HUES48 (cell line): ENCODE results near the gene IGFBP6.

Experiments used
- H3K27ac ChIP-seq: one replicate; pipeline ENCODE4 v1.7.0; 2013; ENCODE audit warnings: low read depth, low read length, inconsistent platforms
- H3K27me3 ChIP-seq: 2 replicates; pipeline ENCODE4 v1.6.1; 2013; ENCODE audit warnings: mild to moderate bottlenecking, low read length; ENCODE audit not compliant: control insufficient read depth, insufficient read depth
- H3K36me3 ChIP-seq: 2 replicates; pipeline ENCODE4 v1.6.1; 2013; ENCODE audit warnings: low read length; ENCODE audit not compliant: control insufficient read depth, insufficient read depth
- H3K4me1 ChIP-seq: 2 replicates; pipeline ENCODE4 v1.6.1; 2013; ENCODE audit warnings: mild to moderate bottlenecking, low read length; ENCODE audit not compliant: control insufficient read depth, insufficient read depth
- H3K4me3 ChIP-seq: 2 replicates; pipeline ENCODE4 v1.5.1; 2013; ENCODE audit warnings: mild to moderate bottlenecking, low read depth, low read length
- H3K9ac ChIP-seq: 2 replicates; pipeline ENCODE4 v1.6.1; 2013; ENCODE audit warnings: mild to moderate bottlenecking, low read depth, low read length, moderate library complexity
- H3K9me3 ChIP-seq: 2 replicates; pipeline ENCODE4 v1.6.1; 2013; ENCODE audit warnings: low read length; ENCODE audit not compliant: control insufficient read depth, insufficient read depth

Gene IGFBP6

DNA sequence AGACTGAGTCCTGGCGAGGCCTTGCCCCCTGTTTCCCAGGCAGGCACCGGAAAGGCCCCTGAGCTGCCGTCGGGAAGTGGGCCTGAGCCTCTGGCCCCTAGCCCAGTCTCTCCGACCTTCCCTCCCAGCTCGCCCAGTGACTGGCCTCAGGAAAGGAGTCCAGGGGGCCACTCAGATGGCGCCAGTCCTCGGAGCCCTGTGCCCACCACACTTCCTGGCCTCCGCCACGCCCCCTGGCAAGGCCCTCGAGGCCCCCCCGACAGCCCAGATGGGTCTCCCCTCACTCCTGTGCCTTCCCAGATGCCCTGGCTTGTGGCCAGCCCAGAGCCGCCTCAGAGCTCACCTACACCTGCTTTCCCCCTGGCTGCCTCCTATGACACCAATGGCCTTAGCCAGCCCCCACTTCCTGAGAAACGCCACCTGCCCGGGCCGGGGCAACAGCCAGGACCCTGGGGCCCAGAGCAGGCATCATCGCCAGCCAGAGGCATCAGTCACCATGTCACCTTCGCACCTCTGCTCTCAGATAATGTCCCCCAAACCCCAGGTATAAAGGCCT lies 36.7 kb upstream of the IGFBP6 start:
- no peak overlapping the region for H3K9ac ChIP-seq
- H3K4me1 ChIP-seq = no peaks in the 10 kb centered on the region
- H3K27me3 ChIP-seq = peaks cover 6% of the 10 kb centered on the region
- H3K4me3 ChIP-seq = no peak overlapping the region
- H3K36me3 ChIP-seq = no peaks in the 10 kb centered on the region; the same call in 1 of the 2 replicates
- no peaks in the 10 kb centered on the region for H3K9me3 ChIP-seq
- no peak overlapping the region for H3K27ac ChIP-seq

GRCh38 chr12:53061404-53062010 lies 36.0 kb upstream of the IGFBP6 start:
- H3K27ac ChIP-seq = no peak overlapping the region
- no peaks in the 10 kb centered on the region; the same call in 1 of the 2 replicates for H3K36me3 ChIP-seq
- H3K4me3 ChIP-seq = no peak overlapping the region
- no peaks in the 10 kb centered on the region for H3K9me3 ChIP-seq
- H3K9ac ChIP-seq = no peak overlapping the region
- peaks cover 6% of the 10 kb centered on the region for H3K27me3 ChIP-seq
- H3K4me1 ChIP-seq = no peaks in the 10 kb centered on the region

DNA sequence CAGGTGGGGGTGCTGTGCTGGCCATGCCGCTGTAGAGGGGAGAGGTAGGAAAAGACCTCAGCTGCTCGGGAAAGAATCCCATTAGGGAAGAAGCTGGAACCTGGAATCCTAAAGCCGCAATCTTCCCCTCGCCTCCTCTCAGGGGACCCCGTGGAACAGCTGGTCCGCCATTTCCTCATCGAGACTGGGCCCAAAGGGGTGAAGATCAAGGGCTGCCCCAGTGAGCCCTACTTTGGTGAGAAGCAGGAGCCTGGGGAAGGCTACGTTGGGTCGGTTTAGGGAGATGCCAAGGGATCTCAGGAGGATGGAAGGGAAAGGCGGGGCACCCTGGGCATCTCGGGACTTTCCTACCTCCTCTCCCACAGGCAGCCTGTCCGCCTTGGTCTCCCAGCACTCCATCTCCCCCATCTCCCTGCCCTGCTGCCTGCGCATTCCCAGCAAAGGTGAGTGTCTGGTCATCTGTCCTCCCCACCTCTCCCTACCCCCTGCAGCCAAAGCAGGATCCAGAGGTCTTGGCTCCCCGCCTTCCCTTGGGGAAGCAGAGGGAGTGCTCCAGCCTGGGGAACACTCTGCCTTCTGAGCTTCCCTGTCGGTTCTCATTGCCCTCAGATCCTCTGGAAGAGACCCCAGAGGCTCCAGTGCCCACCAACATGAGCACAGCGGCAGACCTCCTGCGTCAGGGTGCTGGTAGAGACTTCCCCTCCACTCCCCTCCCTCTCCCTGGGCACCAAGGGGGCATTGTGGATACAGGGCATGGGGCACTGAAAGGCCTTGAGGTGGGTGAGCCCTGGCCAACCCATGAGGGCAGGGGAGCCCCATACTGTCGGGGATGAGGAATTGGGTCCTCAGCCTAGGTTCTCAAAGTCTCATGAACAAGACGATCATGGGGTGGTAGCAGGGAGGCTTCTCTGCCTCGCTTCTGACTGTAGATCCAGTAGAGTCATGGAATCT lies 35.2 kb upstream of the IGFBP6 start:
- H3K27me3 ChIP-seq = peaks cover under 1% of the 10 kb centered on the region
- H3K9ac ChIP-seq = no peak overlapping the region
- H3K27ac ChIP-seq = no peak overlapping the region
- no peak overlapping the region for H3K4me3 ChIP-seq
- H3K4me1 ChIP-seq = no peaks in the 10 kb centered on the region
- H3K36me3 ChIP-seq = no peaks in the 10 kb centered on the region; the same call in 1 of the 2 replicates
- no peaks in the 10 kb centered on the region for H3K9me3 ChIP-seq

DNA sequence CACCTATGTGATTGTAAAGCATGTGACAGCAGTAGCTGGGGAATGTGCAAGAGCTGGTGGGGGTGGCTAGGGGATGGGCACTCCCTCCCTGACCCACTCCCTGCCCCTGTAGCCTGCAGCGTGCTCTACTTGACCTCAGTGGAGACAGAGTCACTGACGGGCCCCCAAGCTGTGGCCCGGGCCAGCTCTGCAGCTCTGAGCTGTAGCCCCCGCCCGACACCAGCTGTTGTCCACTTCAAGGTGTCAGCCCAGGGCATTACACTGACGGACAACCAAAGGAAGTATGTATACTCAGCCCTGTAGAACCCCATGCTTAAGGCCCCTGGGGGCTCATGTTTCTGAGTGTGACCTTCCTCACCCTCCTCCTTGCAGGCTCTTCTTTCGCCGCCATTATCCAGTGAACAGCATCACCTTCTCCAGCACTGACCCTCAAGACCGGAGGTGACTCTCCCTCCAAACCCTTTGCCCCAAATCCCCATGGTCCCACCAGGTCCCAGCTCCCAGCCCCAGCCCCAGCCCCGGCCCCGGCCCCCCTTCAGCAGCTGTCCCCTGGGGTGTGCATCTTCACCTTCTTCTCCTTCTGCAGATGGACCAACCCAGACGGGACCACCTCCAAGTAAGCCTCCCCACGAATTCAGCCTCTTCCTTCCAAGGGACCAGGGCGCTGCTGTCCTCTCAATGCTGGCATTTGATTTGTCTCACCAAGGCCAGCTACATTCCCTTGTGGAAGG lies 34.3 kb upstream of the IGFBP6 start:
- no peaks in the 10 kb centered on the region for H3K9me3 ChIP-seq
- H3K4me1 ChIP-seq = no peaks in the 10 kb centered on the region
- H3K36me3 ChIP-seq = no peaks in the 10 kb centered on the region; the same call in 1 of the 2 replicates
- H3K27me3 ChIP-seq = no peaks in the 10 kb centered on the region; the same call in 1 of the 2 replicates
- H3K9ac ChIP-seq = no peak overlapping the region
- H3K4me3 ChIP-seq = no peak overlapping the region
- no peak overlapping the region for H3K27ac ChIP-seq

- H3K4me3 ChIP-seq = no peak overlapping the region
- no peak overlapping the region for H3K27ac ChIP-seq
- H3K27me3 ChIP-seq = no peaks in the 10 kb centered on the region
- peaks cover 5% of the 10 kb centered on the region; the same call in 1 of the 2 replicates for H3K4me1 ChIP-seq
- no peaks in the 10 kb centered on the region for H3K9me3 ChIP-seq
- H3K9ac ChIP-seq = no peak overlapping the region
- no peaks in the 10 kb centered on the region; the same call in 1 of the 2 replicates for H3K36me3 ChIP-seq
Measured at GRCh38 chr12:53063708-53064612, 33.5 kb upstream of the IGFBP6 start.

DNA sequence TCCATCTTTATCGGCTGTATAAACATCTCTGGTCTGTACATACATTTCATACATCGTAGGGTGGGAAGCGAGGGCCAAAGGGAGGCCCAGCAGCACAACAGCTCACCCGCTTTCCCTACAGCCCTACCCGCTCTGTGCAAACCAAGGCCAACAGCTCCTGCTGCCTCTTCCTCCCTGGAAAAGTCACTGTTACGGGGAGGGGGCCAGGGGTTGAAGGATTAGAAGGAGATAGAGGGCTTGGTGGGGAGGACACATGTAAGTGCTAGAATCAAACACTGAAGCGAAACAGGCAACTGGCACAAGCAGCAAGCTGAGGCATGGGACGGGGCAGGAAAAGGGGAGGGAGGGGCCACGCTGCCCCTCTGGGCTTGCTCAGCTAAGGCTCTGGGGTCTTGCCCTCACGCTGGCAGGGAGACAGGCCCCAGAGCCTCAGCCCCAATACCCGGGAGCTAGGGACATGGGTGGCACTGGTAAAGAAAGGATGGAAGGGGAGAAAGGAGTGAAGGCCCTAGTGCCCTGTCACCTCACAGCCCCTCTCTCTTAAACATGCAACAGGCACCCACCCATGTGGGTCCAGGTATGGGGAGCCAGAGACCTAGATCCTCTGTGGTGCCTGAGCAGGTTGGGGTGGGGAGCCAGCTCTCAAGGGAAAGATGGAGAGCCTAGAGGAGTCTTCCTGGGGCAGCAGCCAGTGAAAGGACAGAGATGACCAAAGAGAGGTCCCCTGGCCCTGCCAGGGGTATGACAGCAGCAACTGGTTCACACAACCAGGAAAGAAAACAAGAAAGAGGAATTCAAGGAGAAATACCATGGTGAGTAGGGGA lies 32.6 kb upstream of the IGFBP6 start:
- no peak overlapping the region for H3K4me3 ChIP-seq
- peaks cover 14% of the 10 kb centered on the region for H3K4me1 ChIP-seq
- no peaks in the 10 kb centered on the region for H3K9me3 ChIP-seq
- H3K36me3 ChIP-seq = no peaks in the 10 kb centered on the region; the same call in 1 of the 2 replicates
- no peak overlapping the region for H3K27ac ChIP-seq
- no peak overlapping the region for H3K9ac ChIP-seq
- no peaks in the 10 kb centered on the region for H3K27me3 ChIP-seq

- Histone ChIP-seq H3K27ac (no peak overlapping the region), H3K36me3 (no peaks in the 10 kb centered on the region; the same call in 1 of the 2 replicates)
Measured at GRCh38 chr12:53065470-53065869, 32.0 kb upstream of the IGFBP6 start.

GRCh38 chr12:53065975-53066931 lies 31.2 kb upstream of the IGFBP6 start:
- H3K9ac ChIP-seq = no peak overlapping the region
- no peaks in the 10 kb centered on the region for H3K27me3 ChIP-seq
- H3K27ac ChIP-seq = no peak overlapping the region
- peaks cover 20% of the 10 kb centered on the region for H3K4me1 ChIP-seq
- H3K36me3 ChIP-seq = no peaks in the 10 kb centered on the region; the same call in 1 of the 2 replicates
- H3K9me3 ChIP-seq = no peaks in the 10 kb centered on the region
- no peak overlapping the region for H3K4me3 ChIP-seq

More at GRCh38 chr12:53065470-53065869, 32.0 kb upstream of the IGFBP6 start:
- Histone ChIP-seq H3K9me3 (no peaks in the 10 kb centered on the region), H3K9ac (no peak overlapping the region), H3K27me3 (no peaks in the 10 kb centered on the region), H3K4me3 (no peak overlapping the region), H3K4me1 (peaks cover 20% of the 10 kb centered on the region)
